ENCODE results near the gene GSG1.
A peak's percentile ranks its signal among the peaks of the same experiment; 100 is the strongest.

The GSG1 gene

GRCh38 chr12:13135371-13136178 lies 32.1 kb upstream of the GSG1 start:
- no peak for TF ChIP-seq FOXK2 (IDR thresholded peaks at IDR 0.05)
- no peak for TF ChIP-seq NFRKB (IDR thresholded peaks at IDR 0.05)
- no peak for DNase-seq (ENCODE audit: extremely low spot score)
- POLR2A ChIA-PET = interaction anchor here (0.6 kb wide), 1 partner anchor 34 kb away, joined by 3 read pairs; no protein-coding TSS in a partner anchor
- CTCF ChIA-PET = interaction anchor here (1.0 kb wide), 1 partner anchor 36 kb away, joined by 3 read pairs; no protein-coding TSS in a partner anchor

GRCh38 chr12:13133886-13134285 lies 30.4 kb upstream of the GSG1 start:
- ChIA-PET POLR2A (no interaction called here), CTCF (no interaction called here)
- TF ChIP-seq TARDBP (IDR thresholded peaks at IDR 0.05) = no peak
- no peak for TF ChIP-seq SP1 (IDR thresholded peaks at IDR 0.05)
- no peak for DNase-seq (ENCODE audit: extremely low spot score)

GRCh38 chr12:13130981-13131380 lies 27.5 kb upstream of the GSG1 start:
- no peak for TF ChIP-seq FOXK2 (IDR thresholded peaks at IDR 0.05)
- TF ChIP-seq L3MBTL2 (conservative IDR thresholded peaks at IDR 0.05) = no peak
- no peak for TF ChIP-seq SUZ12 (IDR thresholded peaks at IDR 0.05)
- TF ChIP-seq, protein P1, sequence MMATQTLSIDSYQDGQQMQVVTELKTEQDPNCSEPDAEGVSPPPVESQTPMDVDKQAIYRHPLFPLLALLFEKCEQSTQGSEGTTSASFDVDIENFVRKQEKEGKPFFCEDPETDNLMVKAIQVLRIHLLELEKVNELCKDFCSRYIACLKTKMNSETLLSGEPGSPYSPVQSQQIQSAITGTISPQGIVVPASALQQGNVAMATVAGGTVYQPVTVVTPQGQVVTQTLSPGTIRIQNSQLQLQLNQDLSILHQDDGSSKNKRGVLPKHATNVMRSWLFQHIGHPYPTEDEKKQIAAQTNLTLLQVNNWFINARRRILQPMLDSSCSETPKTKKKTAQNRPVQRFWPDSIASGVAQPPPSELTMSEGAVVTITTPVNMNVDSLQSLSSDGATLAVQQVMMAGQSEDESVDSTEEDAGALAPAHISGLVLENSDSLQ (IDR thresholded peaks at IDR 0.05) = no peak
- TF ChIP-seq HDGF (IDR thresholded peaks at IDR 0.05; ENCODE audit: borderline replicate concordance) = no peak
- no peak for TF ChIP-seq FOXA1 (IDR thresholded peaks at IDR 0.05)
- TF ChIP-seq FOXM1 (IDR thresholded peaks at IDR 0.05; ENCODE audit: borderline replicate concordance) = no peak
- no peak for TF ChIP-seq LEF1 (IDR thresholded peaks at IDR 0.05; ENCODE audit: borderline replicate concordance)
- TF ChIP-seq ELF4 (IDR thresholded peaks at IDR 0.05) = no peak
- no peak for TF ChIP-seq ARNT (IDR thresholded peaks at IDR 0.05)
- TF ChIP-seq BHLHE40 (IDR thresholded peaks at IDR 0.05; ENCODE audit: borderline replicate concordance) = no peak
- TF ChIP-seq TARDBP (IDR thresholded peaks at IDR 0.05) = no peak
- no peak for TF ChIP-seq SP1 (IDR thresholded peaks at IDR 0.05)
- no peak for TF ChIP-seq NFRKB (IDR thresholded peaks at IDR 0.05)
- DNase-seq (ENCODE audit: extremely low spot score) = no peak
- CTCF ChIA-PET = no interaction called here
- POLR2A ChIA-PET = no interaction called here

GRCh38 chr12:13128291-13128965 lies 25.0 kb upstream of the GSG1 start:
- TF ChIP-seq HDGF (IDR thresholded peaks at IDR 0.05; ENCODE audit: borderline replicate concordance) (no peak), ZNF384 (IDR thresholded peaks at IDR 0.05) (no peak)
- TF ChIP-seq, protein P1 (IDR thresholded peaks at IDR 0.05) = peak; percentile 35; the same call in 1 of the 2 replicates
- POLR2A ChIA-PET = no interaction called here
- DNase-seq (ENCODE audit: extremely low spot score) = no peak
- CTCF ChIA-PET = no interaction called here

- CTCF ChIA-PET = interaction anchor here (1.6 kb wide), 1 partner anchor 21 kb away, joined by 3 read pairs; no protein-coding TSS in a partner anchor
- DNase-seq (ENCODE audit: extremely low spot score) = no peak
- no peak for TF ChIP-seq ZNF384 (IDR thresholded peaks at IDR 0.05)
- POLR2A ChIA-PET = interaction anchor here (1.1 kb wide), 1 partner anchor 14 kb away, joined by 3 read pairs; no protein-coding TSS in a partner anchor
Observed at GRCh38 chr12:13127444-13127843, 24.0 kb upstream of the GSG1 start.

DNA sequence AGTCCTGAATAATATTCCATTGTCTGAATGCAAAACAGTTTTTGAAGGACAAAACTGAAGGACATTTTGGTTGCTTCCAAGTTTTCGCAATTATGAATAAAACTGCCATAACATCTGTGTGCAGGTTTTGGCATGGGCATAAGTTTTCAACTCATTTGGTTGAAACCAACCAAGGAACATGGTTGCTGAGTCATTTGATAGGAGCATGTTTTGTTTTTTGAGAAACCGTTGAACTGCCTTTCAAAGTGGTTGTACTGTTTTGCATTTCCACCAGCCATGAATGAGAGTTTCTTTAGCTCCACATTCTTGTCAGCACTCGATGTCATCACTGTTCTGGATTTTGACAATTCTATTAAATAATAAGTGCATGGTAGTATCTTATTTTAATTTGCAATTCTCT lies 23.0 kb upstream of the GSG1 start:
- ChIA-PET POLR2A (interaction anchor here (1.1 kb wide), 1 partner anchor 13 kb away, joined by 3 read pairs; no protein-coding TSS in a partner anchor), CTCF (interaction anchor here (1.6 kb wide), 1 partner anchor 22 kb away, joined by 3 read pairs; no protein-coding TSS in a partner anchor)
- no peak for TF ChIP-seq FOXK2 (IDR thresholded peaks at IDR 0.05)
- TF ChIP-seq SP1 (IDR thresholded peaks at IDR 0.05) = no peak
- no peak for TF ChIP-seq NFRKB (IDR thresholded peaks at IDR 0.05)
- no peak for TF ChIP-seq CTBP1 (IDR thresholded peaks at IDR 0.05; ENCODE audit: borderline replicate concordance)
- TF ChIP-seq FOXA1 (IDR thresholded peaks at IDR 0.05) = no peak
- no peak for TF ChIP-seq ELF4 (IDR thresholded peaks at IDR 0.05)
- no peak for TF ChIP-seq BHLHE40 (IDR thresholded peaks at IDR 0.05; ENCODE audit: borderline replicate concordance)
- no peak for TF ChIP-seq L3MBTL2 (conservative IDR thresholded peaks at IDR 0.05)
- TF ChIP-seq SUZ12 (IDR thresholded peaks at IDR 0.05) = no peak
- TF ChIP-seq LEF1 (IDR thresholded peaks at IDR 0.05; ENCODE audit: borderline replicate concordance) = no peak
- TF ChIP-seq ZNF384 (IDR thresholded peaks at IDR 0.05) = no peak
- TF ChIP-seq, protein P1 (IDR thresholded peaks at IDR 0.05) = no peak
- DNase-seq (ENCODE audit: extremely low spot score) = no peak

DNA sequence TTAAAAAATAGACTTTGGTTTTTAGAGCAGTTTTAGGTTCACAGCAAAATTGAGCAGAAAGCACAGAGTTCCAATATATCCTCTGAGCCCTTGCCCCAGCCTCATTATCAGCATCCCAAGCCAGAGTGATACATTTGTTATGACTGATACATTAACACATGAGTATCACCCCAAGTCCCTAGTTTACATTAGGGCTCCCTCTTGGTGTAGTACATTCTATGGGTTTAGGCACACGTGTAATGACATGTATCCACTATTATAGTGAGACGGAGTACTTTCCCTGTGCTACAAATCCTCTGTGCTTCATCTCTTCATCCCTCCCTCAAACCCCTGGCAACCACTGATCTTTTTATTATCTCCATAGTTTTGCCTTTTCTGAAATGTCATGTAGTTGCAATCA lies 22.5 kb upstream of the GSG1 start:
- CTCF ChIA-PET = interaction anchor here (1.6 kb wide), 1 partner anchor 23 kb away, joined by 3 read pairs; no protein-coding TSS in a partner anchor
- DNase-seq (ENCODE audit: extremely low spot score) = no peak
- TF ChIP-seq SUZ12 (IDR thresholded peaks at IDR 0.05) = no peak
- no peak for TF ChIP-seq L3MBTL2 (conservative IDR thresholded peaks at IDR 0.05)
- no peak for TF ChIP-seq SP1 (IDR thresholded peaks at IDR 0.05)
- no peak for TF ChIP-seq CTBP1 (IDR thresholded peaks at IDR 0.05; ENCODE audit: borderline replicate concordance)
- no peak for TF ChIP-seq ARNT (IDR thresholded peaks at IDR 0.05)
- no peak for TF ChIP-seq FOXM1 (IDR thresholded peaks at IDR 0.05; ENCODE audit: borderline replicate concordance)
- no peak for TF ChIP-seq NFRKB (IDR thresholded peaks at IDR 0.05)
- TF ChIP-seq, protein P1 (IDR thresholded peaks at IDR 0.05) = no peak
- no peak for TF ChIP-seq HDGF (IDR thresholded peaks at IDR 0.05; ENCODE audit: borderline replicate concordance)
- POLR2A ChIA-PET = no interaction called here

Data from HEK293T (cell line).